ENCODE data around the gene PCDHGB6. TPM values are rescaled to one million over a fixed set of nuclear protein-coding genes. Genes with fewer than 3 reads are reported as not detected.

The PCDHGB6 gene
- total RNA-seq, 4 donors from 2014 or later = 1.4 to 5.7 (median 4.2) TPM

DNA sequence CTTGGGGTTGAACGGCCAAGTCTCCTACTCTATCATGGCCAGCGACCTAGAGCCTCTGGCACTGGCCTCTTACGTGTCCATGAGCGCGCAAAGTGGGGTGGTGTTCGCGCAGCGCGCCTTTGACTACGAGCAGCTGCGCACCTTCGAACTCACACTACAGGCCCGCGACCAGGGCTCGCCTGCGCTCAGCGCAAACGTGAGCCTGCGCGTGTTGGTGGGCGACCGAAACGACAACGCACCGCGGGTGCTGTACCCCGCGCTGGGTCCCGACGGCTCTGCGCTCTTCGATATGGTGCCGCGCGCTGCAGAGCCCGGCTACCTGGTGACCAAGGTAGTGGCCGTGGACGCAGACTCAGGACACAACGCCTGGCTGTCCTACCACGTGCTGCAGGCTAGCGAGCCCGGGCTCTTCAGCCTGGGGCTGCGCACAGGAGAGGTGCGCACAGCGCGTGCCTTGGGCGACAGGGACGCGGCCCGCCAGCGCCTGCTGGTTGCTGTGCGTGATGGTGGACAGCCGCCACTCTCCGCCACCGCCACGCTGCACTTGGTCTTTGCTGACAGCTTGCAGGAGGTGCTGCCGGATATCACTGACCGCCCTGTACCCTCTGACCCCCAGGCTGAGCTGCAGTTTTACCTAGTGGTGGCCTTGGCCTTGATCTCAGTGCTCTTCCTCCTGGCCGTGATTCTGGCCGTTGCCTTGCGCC is 8.1 kb upstream of the PCDHGB6 start:
- Histone ChIP-seq H3K36me3 (no peaks in the 10 kb centered on the region), H3K4me1 (peaks cover 0 to 3% (median 0%) of the 10 kb centered on the region in 3 donors), H3K4me3 (peak overlapping the region in 1 of 4 donors; percentile 35), H3K27me3 (peaks cover 0 to 40% (median 0%) of the 10 kb centered on the region in 4 donors), H3K27ac (no peak overlapping the region), H3K9me3 (peaks cover 15 to 94% (median 87%) of the 10 kb centered on the region in 3 donors)
- intact Hi-C loops (cut with DNase I) = no loop called here
- no peak for DNase-seq
- TF ChIP-seq, protein P1, sequence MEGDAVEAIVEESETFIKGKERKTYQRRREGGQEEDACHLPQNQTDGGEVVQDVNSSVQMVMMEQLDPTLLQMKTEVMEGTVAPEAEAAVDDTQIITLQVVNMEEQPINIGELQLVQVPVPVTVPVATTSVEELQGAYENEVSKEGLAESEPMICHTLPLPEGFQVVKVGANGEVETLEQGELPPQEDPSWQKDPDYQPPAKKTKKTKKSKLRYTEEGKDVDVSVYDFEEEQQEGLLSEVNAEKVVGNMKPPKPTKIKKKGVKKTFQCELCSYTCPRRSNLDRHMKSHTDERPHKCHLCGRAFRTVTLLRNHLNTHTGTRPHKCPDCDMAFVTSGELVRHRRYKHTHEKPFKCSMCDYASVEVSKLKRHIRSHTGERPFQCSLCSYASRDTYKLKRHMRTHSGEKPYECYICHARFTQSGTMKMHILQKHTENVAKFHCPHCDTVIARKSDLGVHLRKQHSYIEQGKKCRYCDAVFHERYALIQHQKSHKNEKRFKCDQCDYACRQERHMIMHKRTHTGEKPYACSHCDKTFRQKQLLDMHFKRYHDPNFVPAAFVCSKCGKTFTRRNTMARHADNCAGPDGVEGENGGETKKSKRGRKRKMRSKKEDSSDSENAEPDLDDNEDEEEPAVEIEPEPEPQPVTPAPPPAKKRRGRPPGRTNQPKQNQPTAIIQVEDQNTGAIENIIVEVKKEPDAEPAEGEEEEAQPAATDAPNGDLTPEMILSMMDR (IDR thresholded peaks at IDR 0.05) = no peak
- TF ChIP-seq POLR2A (IDR thresholded peaks at IDR 0.05) = no peak
- WGBS, 2 donors = 31 to 75% methylated on average over 6 to 20 of the region's 61 CpGs

- peaks cover 0 to 3% (median 0%) of the 10 kb centered on the region in 3 donors for H3K4me1 ChIP-seq
- no peak within 1 kb of the TSS for H3K27ac ChIP-seq
- peaks cover 15 to 94% (median 85%) of the 10 kb centered on the region in 3 donors for H3K9me3 ChIP-seq
- TF ChIP-seq, protein P1 (IDR thresholded peaks at IDR 0.05) = peak in 5 of 6 experiments; percentile 12 to 48 (median 19)
- no peak for TF ChIP-seq POLR2A (IDR thresholded peaks at IDR 0.05)
- 16 to 35% methylated on average over 7 to 20 of the region's 27 CpGs for WGBS, 2 donors
- peak within 1 kb of the TSS in 3 of 4 donors; percentile 13 to 53 (median 35) for H3K4me3 ChIP-seq
- H3K27me3 ChIP-seq = peaks cover 0 to 39% (median 0%) of the 10 kb centered on the region in 4 donors
- intact Hi-C loops (cut with DNase I) = no loop called here
- H3K36me3 ChIP-seq = no peaks in the 10 kb centered on the region
- no peak for DNase-seq
These were observed 5.1 kb upstream of the PCDHGB6 start, which contains the start of gene PCDHGA9 for GRCh38 chr5:141402553-141403243. PCDHGA9 (plus strand) TSS chr5:141402778; CDS start chr5:141402953, 175 bp downstream.

- H3K4me3 ChIP-seq = peak overlapping the region in 3 of 4 donors; percentile 13 to 53 (median 35)
- no peak for DNase-seq
- H3K9me3 ChIP-seq = peaks cover 15 to 97% (median 90%) of the 10 kb centered on the region in 3 donors
- WGBS, 2 donors = 33 to 53% methylated on average over 13 to 18 of the region's 22 CpGs
- peaks cover 0 to 3% (median 0%) of the 10 kb centered on the region in 3 donors for H3K4me1 ChIP-seq
- H3K27ac ChIP-seq = no peak overlapping the region
- no peaks in the 10 kb centered on the region for H3K36me3 ChIP-seq
- peaks cover 0 to 46% (median 0%) of the 10 kb centered on the region in 4 donors for H3K27me3 ChIP-seq
- TF ChIP-seq, protein P1 (IDR thresholded peaks at IDR 0.05) = no peak
- no peak for TF ChIP-seq POLR2A (IDR thresholded peaks at IDR 0.05)
- intact Hi-C loops (cut with DNase I) = no loop called here
These were observed 4.4 kb upstream of the PCDHGB6 start for GRCh38 chr5:141403387-141403786.

DNA sequence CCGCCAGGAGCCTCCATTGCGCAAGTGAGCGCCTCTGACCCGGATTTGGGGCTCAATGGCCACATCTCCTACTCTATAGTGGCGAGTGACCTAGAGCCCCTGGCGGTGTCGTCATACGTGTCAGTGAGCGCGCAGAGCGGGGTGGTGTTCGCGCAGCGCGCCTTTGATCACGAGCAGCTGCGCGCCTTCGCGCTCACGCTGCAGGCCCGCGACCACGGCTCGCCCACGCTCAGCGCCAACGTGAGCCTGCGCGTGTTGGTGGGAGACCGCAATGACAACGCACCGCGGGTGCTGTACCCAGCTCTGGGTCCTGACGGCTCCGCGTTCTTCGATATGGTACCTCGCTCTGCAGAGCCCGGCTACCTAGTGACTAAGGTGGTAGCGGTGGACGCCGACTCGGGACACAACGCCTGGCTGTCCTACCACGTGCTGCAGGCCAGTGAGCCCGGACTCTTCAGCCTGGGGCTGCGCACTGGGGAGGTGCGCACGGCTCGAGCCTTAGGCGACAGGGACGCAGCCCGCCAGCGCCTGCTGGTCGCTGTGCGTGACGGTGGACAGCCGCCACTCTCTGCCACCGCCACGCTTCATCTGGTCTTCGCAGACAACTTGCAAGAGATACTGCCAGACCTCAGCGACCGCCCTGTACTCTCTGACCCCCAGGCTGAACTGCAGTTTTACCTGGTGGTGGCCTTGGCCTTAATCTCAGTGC is 1.9 kb downstream of the PCDHGB6 start:
- Histone ChIP-seq H3K4me3 (peak overlapping the region in 1 of 4 donors; percentile 12), H3K27ac (no peak overlapping the region), H3K9me3 (peaks cover 4 to 96% (median 84%) of the 10 kb centered on the region in 3 donors), H3K4me1 (peaks cover 0 to 4% (median 0%) of the 10 kb centered on the region in 3 donors), H3K36me3 (peaks cover 0 to 8% (median 0%) of the 10 kb centered on the region in 3 donors), H3K27me3 (peaks cover 0 to 49% (median 0%) of the 10 kb centered on the region in 4 donors)
- no peak for TF ChIP-seq POLR2A (IDR thresholded peaks at IDR 0.05)
- TF ChIP-seq, protein P1 (IDR thresholded peaks at IDR 0.05) = no peak
- intact Hi-C loops (cut with DNase I) = loop anchor here (10.0 kb wide), 2 partner anchors 115 to 145 kb away; no protein-coding TSS in a partner anchor
- no peak for DNase-seq
- WGBS, 2 donors = 23 to 64% methylated on average over 5 to 11 of the region's 64 CpGs
